ENCODE data around the gene ASIC3.

- TF ChIP-seq CTCF (IDR thresholded peaks at IDR 0.05; ENCODE audit: extremely low read depth in 1 of 2, insufficient read depth in 1 of 2, low read depth in 1 of 2, low read length in 2 of 2) (no peak), POLR2A (IDR thresholded peaks at IDR 0.05; ENCODE audit: low read depth, low read length) (no peak), EZH2 (IDR thresholded peaks at IDR 0.05; ENCODE audit: borderline replicate concordance, low read depth, low read length, severe bottlenecking) (no peak), JUN (IDR thresholded peaks at IDR 0.05; ENCODE audit: borderline replicate concordance, insufficient read depth, insufficient read length, low read depth) (no peak), GATA2 (IDR thresholded peaks at IDR 0.05; ENCODE audit: insufficient read depth, insufficient read length, low read depth, low read length) (no peak), MAX (IDR thresholded peaks at IDR 0.05; ENCODE audit: insufficient read depth, insufficient read length) (no peak), POLR2AphosphoS5 (IDR thresholded peaks at IDR 0.05; ENCODE audit: insufficient read depth, low read depth, low read length) (no peak), FOS (IDR thresholded peaks at IDR 0.05; ENCODE audit: borderline replicate concordance, insufficient read depth, low read length) (no peak), MYC (IDR thresholded peaks at IDR 0.05; ENCODE audit: low read depth, low read length) (no peak)
Observed at GRCh38 chr7:151040616-151041375, 7.5 kb upstream of the ASIC3 start.

All from endothelial cell of umbilical vein (primary cell).